NK-92 (cell line): ENCODE results near the gene ELMO1.

ENCODE experiments used
- DNase-seq: peaks from one replicate; lab custom pipeline; 2025; ENCODE audit not compliant: unreplicated experiment; lab: John Stamatoyannopoulos, UW

ELMO1 gene

GRCh38 chr7:36965625-36966024, 483.0 kb downstream of the ELMO1 start:
- DNase-seq, result no peak

GRCh38 chr7:36964297-36964696, 484.4 kb downstream of the ELMO1 start:
- no peak for DNase-seq

- DNase-seq, result no peak
These were observed 486.3 kb downstream of the ELMO1 start for GRCh38 chr7:36962367-36962766.

- no peak for DNase-seq
These were observed 487.0 kb downstream of the ELMO1 start for GRCh38 chr7:36961693-36962092.

GRCh38 chr7:36961097-36961496, 487.6 kb downstream of the ELMO1 start:
- DNase-seq, result no peak

GRCh38 chr7:36960105-36960504, 488.6 kb downstream of the ELMO1 start:
- no peak for DNase-seq

GRCh38 chr7:36958111-36958733, 490.4 kb downstream of the ELMO1 start:
- DNase-seq, result no peak

- DNase-seq, result no peak
These were observed 491.0 kb downstream of the ELMO1 start for GRCh38 chr7:36957620-36958019.

GRCh38 chr7:36956814-36957213, 491.9 kb downstream of the ELMO1 start:
- DNase-seq, result no peak

GRCh38 chr7:36955456-36956129, 493.1 kb downstream of the ELMO1 start:
- DNase-seq, result no peak

GRCh38 chr7:36951257-36951697, 497.4 kb downstream of the ELMO1 start:
- DNase-seq, result no peak

GRCh38 chr7:36949711-36950600, 498.7 kb downstream of the ELMO1 start:
- DNase-seq, result no peak

GRCh38 chr7:36946401-36946739, 502.3 kb downstream of the ELMO1 start:
- no peak for DNase-seq

- no peak for DNase-seq
These were observed 502.9 kb downstream of the ELMO1 start for GRCh38 chr7:36945612-36946400.

GRCh38 chr7:36944838-36945237, 503.8 kb downstream of the ELMO1 start:
- DNase-seq, result no peak

GRCh38 chr7:36943591-36944435, 504.9 kb downstream of the ELMO1 start:
- no peak for DNase-seq

GRCh38 chr7:36942955-36943354, 505.7 kb downstream of the ELMO1 start:
- no peak for DNase-seq

- DNase-seq, result no peak
These were observed 506.1 kb downstream of the ELMO1 start for GRCh38 chr7:36942541-36942940.

GRCh38 chr7:36942025-36942424, 506.6 kb downstream of the ELMO1 start:
- no peak for DNase-seq

- DNase-seq, result no peak
These were observed 507.3 kb downstream of the ELMO1 start for GRCh38 chr7:36941359-36941758.
